GM21367 (cell line): Measurements from ENCODE around the gene IL4R.
A peak's percentile ranks its signal among the peaks of the same experiment; 100 is the strongest.
"Not testable (repeated sequence)": the region's sequence is repeated elsewhere in the genome, so short reads cannot be mapped to it uniquely, and the experiment has no call there.

Source experiments
- ATAC-seq: cut with Tn5 transposase; IDR thresholded peaks from one replicate; pipeline ENCODE4 v1.9.1; 2021; ENCODE audit not compliant: unreplicated experiment

The IL4R gene

GRCh38 chr16:27313422-27314160 is at the start of gene IL4R:
Gene IL4R (plus strand): TSS chr16:27313974. CDS start chr16:27340204, 26,230 bp downstream.
- no peak for ATAC-seq

GRCh38 chr16:27264151-27264550 is 49.6 kb upstream of the IL4R start:
- ATAC-seq, result no peak

GRCh38 chr16:27265982-27266381 is 47.8 kb upstream of the IL4R start:
- ATAC-seq, result no peak

GRCh38 chr16:27267037-27267677 is 46.6 kb upstream of the IL4R start:
- no peak for ATAC-seq

- peak; percentile 91 for ATAC-seq
These were observed 45.1 kb upstream of the IL4R start, which contains the start of gene NSMCE1 for GRCh38 chr16:27268376-27269299. Gene NSMCE1 (minus strand): TSS chr16:27268772. CDS start chr16:27257570, 11,202 bp downstream.

GRCh38 chr16:27269300-27270150 is 44.2 kb upstream of the IL4R start:
- no peak for ATAC-seq

- no peak for ATAC-seq
These were observed 43.4 kb upstream of the IL4R start for GRCh38 chr16:27270349-27270748.

- no peak for ATAC-seq
These were observed 41.7 kb upstream of the IL4R start for GRCh38 chr16:27272076-27272475.

- not testable (repeated sequence) for ATAC-seq
These were observed 41.1 kb upstream of the IL4R start for GRCh38 chr16:27272697-27273096.

GRCh38 chr16:27273330-27273669 is 40.5 kb upstream of the IL4R start:
- no peak for ATAC-seq

GRCh38 chr16:27273670-27274423 is 39.9 kb upstream of the IL4R start:
- no peak for ATAC-seq

GRCh38 chr16:27274424-27274874 is 39.3 kb upstream of the IL4R start:
- not testable (repeated sequence) for ATAC-seq

GRCh38 chr16:27275394-27275793 is 38.4 kb upstream of the IL4R start:
- ATAC-seq, result no peak

GRCh38 chr16:27281243-27281642 is 32.5 kb upstream of the IL4R start:
- no peak for ATAC-seq

- no peak for ATAC-seq
These were observed 28.7 kb upstream of the IL4R start for GRCh38 chr16:27284865-27285675.

GRCh38 chr16:27285676-27286196 is 28.0 kb upstream of the IL4R start:
- no peak for ATAC-seq

- ATAC-seq, result no peak
These were observed 27.3 kb upstream of the IL4R start for GRCh38 chr16:27286451-27286850.

GRCh38 chr16:27287051-27287811 is 26.5 kb upstream of the IL4R start:
- ATAC-seq, result no peak
